ENCODE measurements around the gene FTO.

Gene FTO

DNA sequence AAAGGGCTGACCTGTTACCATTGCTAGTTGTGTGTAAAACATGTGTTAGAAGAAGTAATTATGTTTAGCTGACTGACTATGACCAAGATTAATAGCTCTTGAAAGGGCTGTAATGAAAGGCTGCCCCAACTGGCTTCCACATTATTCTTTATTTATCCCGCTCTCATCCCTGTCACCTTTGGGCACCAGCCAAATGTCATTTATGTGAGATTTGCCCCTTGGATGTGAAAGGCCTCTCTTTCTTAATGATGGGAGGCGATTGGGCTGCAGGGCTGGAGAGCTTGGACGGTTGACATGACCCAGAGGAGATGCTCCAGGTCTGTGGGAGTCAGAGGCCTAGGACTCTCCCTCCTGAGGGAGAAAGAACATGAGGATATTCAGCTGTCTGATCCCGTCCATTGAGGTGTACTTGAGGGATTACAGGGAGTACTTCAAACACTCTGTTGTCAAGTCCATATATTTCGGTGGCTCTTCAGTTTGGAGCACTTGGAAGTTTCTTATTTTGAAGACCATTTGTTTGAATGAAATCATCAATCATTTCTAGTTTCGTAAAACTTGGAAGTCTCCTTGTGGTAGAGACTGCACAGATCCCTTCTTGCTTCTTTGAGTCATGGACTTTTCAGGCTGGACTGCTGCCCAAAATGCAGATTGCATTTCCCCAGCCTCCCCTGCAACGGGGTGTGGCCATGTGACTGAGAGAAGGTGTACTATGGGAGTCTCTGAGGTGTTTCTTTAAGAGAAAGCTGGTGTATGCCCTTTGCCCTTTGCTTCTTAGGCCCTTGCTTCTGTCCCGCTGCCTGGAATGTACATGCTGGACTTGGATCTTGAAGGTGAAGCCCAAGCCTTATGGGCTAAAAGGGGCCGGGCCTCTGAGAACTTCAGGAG lies 51.3 kb downstream of the FTO start:
- DNase-seq (ENCODE audit: low spot score) = no peak

DNA sequence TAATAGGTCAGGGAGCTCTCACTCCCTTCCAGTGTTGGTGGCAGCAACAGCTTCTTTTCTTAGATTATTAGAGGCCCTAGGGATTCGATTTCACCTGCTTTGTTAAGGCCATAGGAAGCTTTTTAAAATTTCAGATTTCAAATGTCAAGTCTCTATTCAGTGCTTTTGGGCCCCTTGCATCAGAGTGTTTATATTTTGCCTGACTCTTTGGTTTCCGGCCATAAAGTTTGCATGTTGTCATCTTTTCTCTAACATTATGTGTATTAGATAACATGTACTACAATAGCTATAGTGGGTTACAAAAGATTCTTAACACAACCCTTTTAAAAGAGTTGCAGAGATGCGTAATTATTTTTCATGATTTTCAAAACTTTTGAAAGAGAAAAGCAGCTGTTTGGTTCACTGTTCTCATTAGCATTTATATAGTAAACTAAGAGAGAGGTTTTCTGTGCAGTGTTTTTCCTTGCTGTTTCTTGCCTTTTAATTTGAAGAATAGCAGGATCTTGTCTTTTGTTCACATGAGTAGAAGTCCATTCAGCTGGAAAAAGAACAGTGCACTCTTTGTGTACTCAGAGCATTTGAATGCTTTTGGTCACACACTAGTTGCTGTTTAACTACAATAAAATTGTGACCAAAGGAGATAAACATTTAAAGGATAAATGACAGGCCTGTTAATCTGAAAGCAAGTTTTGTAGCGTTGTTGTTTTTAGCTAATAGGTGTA lies 52.5 kb downstream of the FTO start:
- DNase-seq (ENCODE audit: low spot score) = no peak

GRCh38 chr16:53757971-53758609 lies 54.1 kb downstream of the FTO start:
- DNase-seq (ENCODE audit: low spot score) = no peak

- no peak for DNase-seq (ENCODE audit: low spot score)
Observed at GRCh38 chr16:53761962-53762703, 58.2 kb downstream of the FTO start.

- no peak for DNase-seq (ENCODE audit: low spot score)
Observed at GRCh38 chr16:53766304-53767016, 62.5 kb downstream of the FTO start.

- no peak for DNase-seq (ENCODE audit: low spot score)
Observed at GRCh38 chr16:53768167-53768566, 64.2 kb downstream of the FTO start.

DNA sequence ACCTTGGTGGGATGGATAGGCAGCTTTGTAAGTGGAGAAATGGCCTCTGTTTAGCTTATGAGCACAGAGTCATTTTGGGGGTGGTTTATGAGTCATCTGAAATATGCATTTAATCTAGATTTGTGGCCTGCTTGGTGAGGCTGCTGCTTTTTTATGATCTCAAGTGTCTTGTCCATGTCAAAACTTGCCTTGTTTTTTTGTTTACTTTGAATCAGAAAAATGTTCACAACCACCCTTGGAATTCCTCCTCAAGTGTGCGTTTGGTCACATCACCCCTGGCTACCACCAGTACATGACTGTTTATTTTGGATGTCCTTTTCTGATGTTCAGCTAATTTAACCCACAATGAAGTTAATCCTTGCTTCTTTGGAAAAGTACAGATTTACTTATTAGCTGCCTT lies 64.6 kb downstream of the FTO start:
- peak; percentile 18 for DNase-seq (ENCODE audit: low spot score)

GRCh38 chr16:53769185-53769584 lies 65.2 kb downstream of the FTO start:
- DNase-seq (ENCODE audit: low spot score) = no peak

DNA sequence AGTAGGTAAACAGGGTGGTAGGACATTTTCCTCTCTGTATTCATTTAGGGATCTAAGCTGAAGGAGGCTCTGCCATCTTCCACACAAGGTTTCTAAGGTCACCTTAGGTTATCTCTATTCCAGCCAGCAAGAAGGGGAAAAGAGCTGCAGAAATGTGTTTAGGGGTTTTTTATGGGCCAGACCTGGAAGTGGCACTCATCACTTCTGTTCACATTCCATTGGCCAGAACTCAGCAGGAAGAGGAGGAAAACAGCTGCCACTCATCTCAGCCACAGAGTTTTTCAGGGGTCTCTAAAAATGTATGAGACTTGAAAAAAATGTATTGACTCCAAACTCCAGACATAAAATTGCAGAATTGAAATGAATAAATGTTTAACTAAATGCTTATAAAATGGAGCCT lies 65.8 kb downstream of the FTO start:
- no peak for DNase-seq (ENCODE audit: low spot score)

GRCh38 chr16:53770641-53771040 lies 66.7 kb downstream of the FTO start:
- DNase-seq (ENCODE audit: low spot score) = no peak

GRCh38 chr16:53771655-53772497 lies 67.9 kb downstream of the FTO start:
- no peak for DNase-seq (ENCODE audit: low spot score)

DNA sequence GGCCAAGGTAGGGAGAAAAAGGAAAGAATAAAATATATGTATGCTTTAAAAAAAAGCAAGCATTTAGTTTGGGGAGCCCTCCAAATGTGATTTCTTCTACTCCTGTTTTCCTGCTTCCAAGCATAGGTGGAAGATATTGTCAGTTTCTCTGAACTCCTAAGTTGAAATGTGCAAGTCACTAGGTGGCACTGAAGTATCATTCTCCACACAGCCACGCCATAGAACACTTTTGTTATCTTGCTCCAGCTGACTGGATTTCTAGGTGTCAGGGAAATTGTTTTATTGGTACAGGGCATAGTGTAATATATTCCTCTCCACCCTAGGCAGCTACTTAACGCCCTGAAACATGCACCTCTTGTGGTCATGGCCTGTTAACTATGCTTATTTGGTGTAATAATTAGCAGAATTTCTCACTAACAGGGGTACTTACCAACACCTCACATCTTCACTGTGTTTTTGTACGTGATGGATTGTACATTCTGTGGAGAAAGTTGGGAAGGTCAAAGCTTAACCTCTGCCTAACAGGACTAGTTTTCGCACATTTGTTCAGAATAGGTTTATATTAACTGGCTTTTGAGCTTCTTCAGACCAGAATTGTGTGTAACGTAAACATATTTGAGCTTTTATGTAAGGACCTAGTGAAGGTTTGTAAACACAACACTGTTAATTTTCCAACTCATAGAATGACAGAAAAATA lies 69.3 kb downstream of the FTO start:
- peak; percentile 44 for DNase-seq (ENCODE audit: low spot score)

DNA sequence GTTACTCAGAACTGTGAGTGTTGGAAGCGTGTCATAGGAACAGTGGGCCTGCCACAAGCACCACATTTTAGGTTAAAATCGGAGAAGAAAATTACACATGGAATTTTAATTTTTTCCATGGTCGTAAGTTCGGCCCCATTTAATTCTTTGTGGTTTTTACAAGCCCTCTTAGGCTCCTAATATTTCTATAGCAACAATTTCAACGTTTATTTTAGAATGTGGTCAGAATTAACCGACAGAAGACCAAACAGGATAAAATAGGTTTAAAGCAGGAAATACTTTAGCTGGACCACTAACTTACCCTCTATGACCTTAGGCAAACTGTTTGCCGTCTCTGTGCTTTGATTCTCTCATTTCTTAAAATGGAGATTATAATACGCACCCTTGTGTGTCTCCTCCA lies 69.9 kb downstream of the FTO start:
- DNase-seq (ENCODE audit: low spot score) = no peak

GRCh38 chr16:53775106-53775820 lies 71.3 kb downstream of the FTO start:
- no peak for DNase-seq (ENCODE audit: low spot score)

GRCh38 chr16:53775821-53776431 lies 72.0 kb downstream of the FTO start:
- peak; percentile 34 for DNase-seq (ENCODE audit: low spot score)

GRCh38 chr16:53779186-53779585 lies 75.2 kb downstream of the FTO start:
- no peak for DNase-seq (ENCODE audit: low spot score)

- DNase-seq (ENCODE audit: low spot score) = no peak
Observed at GRCh38 chr16:53780051-53780450, 76.1 kb downstream of the FTO start.

- no peak for DNase-seq (ENCODE audit: low spot score)
Observed at GRCh38 chr16:53781023-53781605, 77.2 kb downstream of the FTO start.

Data from RKO (cell line).